Suprapubic skin (tissue), 4 donors: Measurements from ENCODE around the gene SEC61G.

Source experiments
- EP300 ChIP-seq: sonication (generic); formaldehyde crosslinking; IDR thresholded peaks from one replicate; pipeline ENCODE4 v1.6.1; 2017; ENCODE audit warnings: antibody characterized with exemption
- POLR2AphosphoS5 ChIP-seq, 3 donors: sonication (generic); formaldehyde crosslinking; IDR thresholded peaks; one replicate each; pipeline ENCODE4 v1.6.1; 2017; ENCODE audit warnings: antibody characterized with exemption in 3 of 3
- TF ChIP-seq, protein P1 (sequence below), 2 donors: fragments of 200-600 bp in 1 of 2; fragments of 450-650 bp in 1 of 2; sonication (generic) in 1 of 2; IDR thresholded peaks; one replicate each; pipeline ENCODE4 v1.5.1; 2016 to 2019; ENCODE audit warnings: antibody characterized with exemption in 2 of 2, mild to moderate bottlenecking in 1 of 2, moderate library complexity in 1 of 2

DNA sequence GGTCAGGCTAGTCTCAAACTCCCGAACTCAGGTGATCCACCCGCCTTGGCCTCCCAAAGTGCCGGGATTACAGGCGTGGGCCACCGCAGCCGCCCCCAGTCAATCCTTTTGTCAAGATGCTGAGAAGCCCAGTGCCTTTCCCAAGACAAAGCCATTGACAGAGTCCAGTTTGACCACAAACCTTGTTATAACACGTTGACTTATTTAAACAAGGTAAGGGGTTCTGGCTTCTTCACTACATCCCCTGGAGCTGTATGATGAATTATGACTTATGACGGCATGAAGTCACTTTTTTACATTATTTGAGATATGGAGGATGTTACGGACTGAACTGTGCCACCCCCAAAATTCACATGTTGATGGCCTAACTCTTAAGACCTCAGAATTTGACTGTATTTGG is 5.8 kb upstream of the SEC61G start:
- TF ChIP-seq POLR2AphosphoS5 (IDR thresholded peaks at IDR 0.05): no peak
- TF ChIP-seq, protein P1, sequence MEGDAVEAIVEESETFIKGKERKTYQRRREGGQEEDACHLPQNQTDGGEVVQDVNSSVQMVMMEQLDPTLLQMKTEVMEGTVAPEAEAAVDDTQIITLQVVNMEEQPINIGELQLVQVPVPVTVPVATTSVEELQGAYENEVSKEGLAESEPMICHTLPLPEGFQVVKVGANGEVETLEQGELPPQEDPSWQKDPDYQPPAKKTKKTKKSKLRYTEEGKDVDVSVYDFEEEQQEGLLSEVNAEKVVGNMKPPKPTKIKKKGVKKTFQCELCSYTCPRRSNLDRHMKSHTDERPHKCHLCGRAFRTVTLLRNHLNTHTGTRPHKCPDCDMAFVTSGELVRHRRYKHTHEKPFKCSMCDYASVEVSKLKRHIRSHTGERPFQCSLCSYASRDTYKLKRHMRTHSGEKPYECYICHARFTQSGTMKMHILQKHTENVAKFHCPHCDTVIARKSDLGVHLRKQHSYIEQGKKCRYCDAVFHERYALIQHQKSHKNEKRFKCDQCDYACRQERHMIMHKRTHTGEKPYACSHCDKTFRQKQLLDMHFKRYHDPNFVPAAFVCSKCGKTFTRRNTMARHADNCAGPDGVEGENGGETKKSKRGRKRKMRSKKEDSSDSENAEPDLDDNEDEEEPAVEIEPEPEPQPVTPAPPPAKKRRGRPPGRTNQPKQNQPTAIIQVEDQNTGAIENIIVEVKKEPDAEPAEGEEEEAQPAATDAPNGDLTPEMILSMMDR (IDR thresholded peaks at IDR 0.05): no peak
- no peak for TF ChIP-seq EP300
